ENCODE data around the gene EVL.
A peak's percentile ranks its signal among the peaks of the same experiment; 100 is the strongest.
"Not testable (repeated sequence)": the region's sequence is repeated elsewhere in the genome, so short reads cannot be mapped to it uniquely, and the experiment has no call there.

Gene EVL

DNA sequence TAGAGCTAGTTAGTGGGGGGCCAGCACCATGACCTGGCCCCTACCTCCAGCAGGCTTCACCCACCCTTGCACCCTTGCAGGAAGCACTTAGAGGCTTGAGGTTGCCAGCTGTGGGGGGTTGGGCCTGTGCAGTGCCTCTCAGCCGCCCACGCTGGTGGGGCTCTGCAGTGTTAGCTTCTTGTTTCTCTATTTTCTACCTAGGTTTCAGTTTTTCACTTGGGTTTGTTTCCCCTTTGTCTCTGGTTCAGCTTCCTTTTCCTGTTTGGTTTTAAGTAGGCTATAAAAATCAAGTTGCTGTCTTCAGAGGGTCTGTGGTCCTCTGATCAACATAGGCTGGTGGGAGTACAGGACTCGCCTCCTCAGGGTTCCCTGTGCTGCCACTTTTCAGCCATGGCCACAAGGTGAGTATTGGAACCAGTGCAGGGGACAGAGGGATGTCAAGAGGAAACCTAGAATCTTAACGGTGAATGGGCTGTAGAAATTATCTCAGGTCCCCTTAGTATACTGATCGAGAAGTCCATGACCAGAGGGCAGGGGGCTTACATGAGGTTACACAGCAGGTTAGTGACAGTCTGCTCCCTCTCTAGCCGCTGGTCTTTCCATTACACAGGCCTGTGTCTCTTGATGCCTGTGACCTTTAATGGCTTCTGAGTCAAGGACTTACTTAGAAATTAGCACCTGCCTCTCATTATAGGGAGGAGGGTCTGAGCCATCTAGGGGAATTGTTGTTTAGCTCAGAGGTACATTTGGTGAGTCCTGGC lies at the start of gene EVL:
Gene EVL, plus strand, starts transcription at position 312 of the 761 bp plus-strand sequence. Its CDS starts 79 bp downstream, at position 391.
- no peak for FAIRE-seq
- no peak for DNase-seq (ENCODE audit: low spot score)

DNA sequence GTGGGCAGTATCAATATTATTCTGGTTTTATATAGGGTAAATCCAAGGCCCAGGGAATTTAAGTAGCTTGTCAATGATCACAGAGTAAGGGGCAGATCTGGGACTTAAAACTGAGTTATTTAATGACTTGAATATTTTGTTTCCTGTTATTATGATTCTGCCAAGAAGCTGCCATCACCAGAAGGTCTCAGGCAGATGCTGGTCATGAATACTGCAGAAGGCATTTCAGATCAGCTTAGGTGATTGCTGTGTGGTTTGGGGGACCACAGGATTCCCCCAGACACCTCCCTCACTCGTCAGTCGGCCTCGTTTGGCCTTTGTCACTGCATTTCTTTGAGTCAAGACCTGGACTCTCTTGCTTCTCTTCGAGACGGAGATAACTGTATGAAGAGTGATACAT lies 47.7 kb upstream of the EVL start:
- FAIRE-seq (no peak), DNase-seq (ENCODE audit: low spot score) (no peak)

- no peak for FAIRE-seq
These were observed 47.2 kb upstream of the EVL start for GRCh38 chr14:100018054-100018453.

GRCh38 chr14:100018482-100018881 lies 46.7 kb upstream of the EVL start:
- FAIRE-seq (no peak), DNase-seq (ENCODE audit: low spot score) (no peak)

More at GRCh38 chr14:100018054-100018453, 47.2 kb upstream of the EVL start:
- DNase-seq (ENCODE audit: low spot score), result no peak

DNA sequence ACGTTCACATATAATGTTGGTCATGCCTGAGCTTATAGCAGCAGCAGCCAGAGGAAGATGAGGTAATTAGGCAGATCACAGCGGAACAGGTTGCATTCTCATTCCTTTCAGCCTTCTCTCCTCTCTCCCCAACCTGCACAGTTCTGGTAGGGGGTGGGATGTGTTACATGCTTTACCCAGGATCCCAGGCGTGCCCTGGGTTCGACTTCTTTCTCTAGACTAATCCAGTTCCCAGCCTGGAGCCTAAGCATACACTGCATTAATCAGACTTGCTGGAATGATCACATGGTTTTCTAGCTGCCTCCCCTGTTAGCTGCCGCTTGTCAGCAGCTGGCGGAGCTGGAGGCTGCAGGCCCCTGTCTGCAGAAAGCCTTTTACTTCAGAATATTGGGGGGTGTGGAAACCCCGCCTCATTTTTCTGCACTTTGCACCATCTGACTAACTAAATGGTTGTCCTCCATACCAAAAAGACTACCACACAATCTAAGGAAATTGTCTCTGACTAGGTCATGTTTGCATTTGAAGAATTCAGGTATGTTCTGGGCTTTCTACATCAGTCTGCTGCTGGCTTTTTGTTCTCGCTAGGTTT lies 46.0 kb upstream of the EVL start:
- FAIRE-seq, result no peak
- DNase-seq (ENCODE audit: low spot score), result no peak

DNA sequence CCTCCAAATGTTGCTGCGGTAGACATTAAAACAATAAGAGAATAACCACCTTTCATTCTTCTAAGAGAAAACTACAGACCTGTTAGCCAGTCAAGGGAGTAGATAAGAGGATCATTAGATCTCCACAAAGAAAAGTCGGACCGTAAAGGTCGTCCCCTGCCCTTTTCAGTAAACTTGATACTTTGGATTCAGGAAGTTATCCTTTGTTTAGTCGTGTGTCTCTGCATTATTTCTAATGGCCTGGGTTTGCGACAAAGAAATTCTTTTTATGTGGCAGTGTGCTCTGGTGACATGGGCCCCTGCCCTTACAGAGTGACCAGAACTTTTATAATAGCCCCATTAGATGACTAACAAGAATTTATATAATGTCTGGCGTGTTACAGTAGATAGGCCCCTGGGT lies 44.6 kb upstream of the EVL start:
- FAIRE-seq, result no peak
- no peak for DNase-seq (ENCODE audit: low spot score)

DNA sequence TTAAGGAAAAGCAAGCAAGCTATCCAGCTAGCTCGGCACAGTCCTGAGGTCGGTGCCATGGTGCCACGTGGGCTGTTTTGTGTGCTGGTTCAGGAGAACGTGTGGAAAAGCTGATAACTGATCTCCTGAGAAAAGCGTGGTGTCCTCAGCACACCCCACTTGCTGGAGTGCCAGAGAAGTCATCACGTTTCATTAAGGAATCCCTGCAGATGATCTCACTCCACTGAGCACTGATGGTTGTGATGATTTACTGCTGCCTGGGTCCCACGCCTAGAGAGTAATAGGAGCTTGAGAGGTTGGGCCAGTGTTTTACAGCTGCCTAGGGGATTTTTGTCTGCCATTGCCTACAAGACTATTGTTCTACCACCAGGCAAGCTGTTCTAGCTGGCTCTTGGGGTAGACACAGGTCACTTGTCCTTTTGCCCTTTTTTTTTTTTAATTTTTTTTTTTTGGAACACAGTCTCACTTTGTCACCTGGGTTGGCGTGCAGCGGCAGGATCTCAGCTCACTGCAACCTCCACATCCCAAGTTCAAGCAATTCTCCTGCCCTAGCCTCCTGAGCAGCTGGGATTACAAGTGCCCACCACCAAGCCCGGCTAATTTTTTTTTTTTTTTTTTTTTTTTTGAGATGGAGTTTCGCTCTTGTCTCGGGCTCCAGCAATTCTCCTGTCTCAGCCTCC lies 42.3 kb upstream of the EVL start:
- FAIRE-seq, result no peak
- DNase-seq (ENCODE audit: low spot score), result no peak

DNA sequence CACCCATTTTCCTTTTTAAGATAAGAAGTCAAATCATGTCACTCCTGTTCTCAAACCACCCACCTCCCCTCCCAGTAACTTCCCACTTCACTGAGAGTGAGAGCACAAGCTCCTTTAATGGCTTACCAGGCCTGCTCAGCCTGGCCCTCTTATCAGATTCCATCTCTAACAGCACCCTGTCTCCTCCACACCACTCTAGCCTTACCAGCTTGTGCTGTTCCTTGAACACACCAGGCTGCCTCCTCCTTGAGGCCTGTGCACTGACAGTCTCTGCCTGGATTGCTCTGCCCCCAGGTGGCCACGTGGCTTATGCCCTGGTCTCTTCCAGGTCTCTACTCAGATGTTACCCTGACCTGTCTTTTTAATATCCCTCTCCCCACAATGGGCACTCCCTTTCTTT lies 40.1 kb upstream of the EVL start:
- DNase-seq (ENCODE audit: low spot score) (no peak), FAIRE-seq (no peak)

- FAIRE-seq, result no peak
- DNase-seq (ENCODE audit: low spot score), result no peak
These were observed 37.3 kb upstream of the EVL start for GRCh38 chr14:100027771-100028490.

- DNase-seq (ENCODE audit: low spot score) (no peak), FAIRE-seq (no peak)
These were observed 36.1 kb upstream of the EVL start for GRCh38 chr14:100028990-100029677.

GRCh38 chr14:100030006-100030405 lies 35.2 kb upstream of the EVL start:
- not testable (repeated sequence) for FAIRE-seq; DNase-seq (ENCODE audit: low spot score)

- FAIRE-seq, result no peak
- no peak for DNase-seq (ENCODE audit: low spot score)
These were observed 34.6 kb upstream of the EVL start for GRCh38 chr14:100030452-100031153.

- DNase-seq (ENCODE audit: low spot score) (peak; percentile 75), FAIRE-seq (no peak)
These were observed 33.5 kb upstream of the EVL start for GRCh38 chr14:100031506-100032281.

GRCh38 chr14:100032738-100033137 lies 32.5 kb upstream of the EVL start:
- DNase-seq (ENCODE audit: low spot score), result no peak
- FAIRE-seq, result no peak

- DNase-seq (ENCODE audit: low spot score) (no peak), FAIRE-seq (no peak)
These were observed 31.7 kb upstream of the EVL start for GRCh38 chr14:100033347-100034075.

DNA sequence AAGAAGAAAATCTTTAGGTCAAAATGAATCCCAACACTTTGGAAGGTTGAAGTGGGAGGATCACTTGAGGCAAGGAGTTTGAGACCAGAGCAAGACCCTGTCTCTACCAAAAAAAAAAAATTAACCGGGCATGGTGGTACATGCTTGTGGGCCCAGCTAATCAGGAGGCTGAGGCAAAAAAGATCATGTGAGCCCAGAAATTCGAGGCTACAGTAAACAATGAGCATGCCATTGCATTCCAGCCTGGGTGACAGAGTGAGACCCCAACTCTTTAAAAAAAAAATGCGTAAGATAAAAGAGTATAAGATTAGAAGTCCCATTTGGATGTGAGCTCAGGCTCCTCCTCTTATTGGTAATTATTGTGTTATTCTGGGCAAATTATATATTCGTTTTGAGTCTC lies 30.8 kb upstream of the EVL start:
- no peak for DNase-seq (ENCODE audit: low spot score)
- FAIRE-seq, result no peak

- FAIRE-seq, result no peak
- DNase-seq (ENCODE audit: low spot score), result no peak
These were observed 30.2 kb upstream of the EVL start for GRCh38 chr14:100034961-100035500.

- no peak for FAIRE-seq
- no peak for DNase-seq (ENCODE audit: low spot score)
These were observed 29.5 kb upstream of the EVL start for GRCh38 chr14:100035700-100036099.

DNA sequence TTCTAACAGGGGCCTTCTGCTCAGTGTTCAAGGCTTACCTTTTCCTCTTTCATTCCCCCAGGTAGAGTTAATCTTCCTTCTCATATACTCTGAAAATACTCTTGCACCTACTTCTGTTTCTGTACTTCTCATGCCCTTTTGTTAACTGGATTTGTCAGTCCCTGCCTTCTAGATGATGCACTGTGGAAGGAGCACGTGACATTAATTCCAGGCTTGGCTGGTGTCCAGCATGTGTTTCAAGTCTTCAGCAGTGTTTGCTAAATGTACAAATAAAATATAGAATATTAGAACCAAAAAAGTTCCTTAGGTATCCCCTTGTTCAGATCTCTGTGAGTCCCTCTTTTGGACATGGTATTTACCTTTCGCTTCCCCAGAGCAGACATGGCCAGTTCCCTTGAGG lies 27.9 kb upstream of the EVL start:
- no peak for DNase-seq (ENCODE audit: low spot score)
- no peak for FAIRE-seq
